ENCODE results near the gene ERF.

DNA sequence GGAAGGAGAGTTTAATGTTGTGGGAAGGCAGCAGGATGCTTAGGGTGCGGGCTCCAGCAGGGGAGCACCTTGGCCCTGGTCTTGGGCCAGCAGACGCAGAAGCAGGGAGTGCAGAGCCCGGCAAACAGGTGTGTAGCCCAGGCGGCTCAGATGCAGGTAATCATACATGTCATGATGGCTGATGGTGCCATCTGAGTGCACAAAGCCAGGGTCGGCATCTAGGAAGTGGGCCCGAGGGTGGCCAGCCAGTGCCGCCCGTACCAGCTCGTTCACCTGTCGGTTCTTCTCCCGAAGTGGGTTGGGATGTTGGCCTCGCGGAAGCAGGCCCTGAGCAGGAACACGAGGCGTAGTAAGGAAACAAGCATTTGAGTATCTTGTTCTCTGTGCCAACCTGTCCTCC is 42.1 kb upstream of the ERF start:
- TF ChIP-seq, protein P1, sequence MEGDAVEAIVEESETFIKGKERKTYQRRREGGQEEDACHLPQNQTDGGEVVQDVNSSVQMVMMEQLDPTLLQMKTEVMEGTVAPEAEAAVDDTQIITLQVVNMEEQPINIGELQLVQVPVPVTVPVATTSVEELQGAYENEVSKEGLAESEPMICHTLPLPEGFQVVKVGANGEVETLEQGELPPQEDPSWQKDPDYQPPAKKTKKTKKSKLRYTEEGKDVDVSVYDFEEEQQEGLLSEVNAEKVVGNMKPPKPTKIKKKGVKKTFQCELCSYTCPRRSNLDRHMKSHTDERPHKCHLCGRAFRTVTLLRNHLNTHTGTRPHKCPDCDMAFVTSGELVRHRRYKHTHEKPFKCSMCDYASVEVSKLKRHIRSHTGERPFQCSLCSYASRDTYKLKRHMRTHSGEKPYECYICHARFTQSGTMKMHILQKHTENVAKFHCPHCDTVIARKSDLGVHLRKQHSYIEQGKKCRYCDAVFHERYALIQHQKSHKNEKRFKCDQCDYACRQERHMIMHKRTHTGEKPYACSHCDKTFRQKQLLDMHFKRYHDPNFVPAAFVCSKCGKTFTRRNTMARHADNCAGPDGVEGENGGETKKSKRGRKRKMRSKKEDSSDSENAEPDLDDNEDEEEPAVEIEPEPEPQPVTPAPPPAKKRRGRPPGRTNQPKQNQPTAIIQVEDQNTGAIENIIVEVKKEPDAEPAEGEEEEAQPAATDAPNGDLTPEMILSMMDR (IDR thresholded peaks at IDR 0.05) = no peak
- no peak for TF ChIP-seq POLR2A (IDR thresholded peaks at IDR 0.05)
